ENCODE results near the gene FGD1.

DNA sequence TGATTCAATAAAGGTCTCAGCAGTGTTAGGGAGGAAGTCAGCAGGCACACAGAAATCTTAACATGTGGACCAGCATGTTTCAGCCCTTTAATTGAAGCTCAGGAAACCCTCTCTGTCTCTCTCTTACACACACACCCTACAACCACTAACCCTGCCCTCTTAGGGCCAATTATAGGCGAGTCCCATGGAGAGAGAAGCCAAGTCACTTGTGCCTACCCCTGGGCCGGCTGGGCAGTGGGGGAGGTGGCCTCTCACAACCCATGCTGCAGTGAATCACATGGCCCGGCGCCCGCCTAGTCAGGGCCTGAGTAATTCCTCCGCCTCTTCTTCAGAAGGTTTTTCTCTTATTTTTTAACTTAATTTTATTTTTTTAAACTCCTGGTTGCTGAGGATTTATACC is 3.7 kb downstream of the FGD1 start:
- TF ChIP-seq, protein P1, sequence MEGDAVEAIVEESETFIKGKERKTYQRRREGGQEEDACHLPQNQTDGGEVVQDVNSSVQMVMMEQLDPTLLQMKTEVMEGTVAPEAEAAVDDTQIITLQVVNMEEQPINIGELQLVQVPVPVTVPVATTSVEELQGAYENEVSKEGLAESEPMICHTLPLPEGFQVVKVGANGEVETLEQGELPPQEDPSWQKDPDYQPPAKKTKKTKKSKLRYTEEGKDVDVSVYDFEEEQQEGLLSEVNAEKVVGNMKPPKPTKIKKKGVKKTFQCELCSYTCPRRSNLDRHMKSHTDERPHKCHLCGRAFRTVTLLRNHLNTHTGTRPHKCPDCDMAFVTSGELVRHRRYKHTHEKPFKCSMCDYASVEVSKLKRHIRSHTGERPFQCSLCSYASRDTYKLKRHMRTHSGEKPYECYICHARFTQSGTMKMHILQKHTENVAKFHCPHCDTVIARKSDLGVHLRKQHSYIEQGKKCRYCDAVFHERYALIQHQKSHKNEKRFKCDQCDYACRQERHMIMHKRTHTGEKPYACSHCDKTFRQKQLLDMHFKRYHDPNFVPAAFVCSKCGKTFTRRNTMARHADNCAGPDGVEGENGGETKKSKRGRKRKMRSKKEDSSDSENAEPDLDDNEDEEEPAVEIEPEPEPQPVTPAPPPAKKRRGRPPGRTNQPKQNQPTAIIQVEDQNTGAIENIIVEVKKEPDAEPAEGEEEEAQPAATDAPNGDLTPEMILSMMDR (conservative IDR thresholded peaks at IDR 0.05; ENCODE audit: low read depth, low read length): no peak
- TF ChIP-seq SMC3 (IDR thresholded peaks at IDR 0.05; ENCODE audit: low read depth, low read length) (no peak), CHD1 (IDR thresholded peaks at IDR 0.05; ENCODE audit: low read depth, low read length) (no peak), RCOR1 (IDR thresholded peaks at IDR 0.05; ENCODE audit: insufficient replicate concordance, low read length) (no peak), POLR2A (IDR thresholded peaks at IDR 0.05; ENCODE audit: low read depth, low read length) (no peak), MAZ (IDR thresholded peaks at IDR 0.05; ENCODE audit: borderline replicate concordance, low read depth, low read length) (no peak), RAD21 (IDR thresholded peaks at IDR 0.05; ENCODE audit: low read length) (no peak), RFX5 (IDR thresholded peaks at IDR 0.05; ENCODE audit: low read depth, low read length) (no peak), FOS (IDR thresholded peaks at IDR 0.05; ENCODE audit: low read depth, low read length) (0 out of 2 replicates have a peak, but pooled peaks have one; percentile 10), MAFK (IDR thresholded peaks at IDR 0.05; ENCODE audit: low read depth, low read length) (no peak), CEBPB (IDR thresholded peaks at IDR 0.05; ENCODE audit: low read depth, low read length) (no peak), MXI1 (IDR thresholded peaks at IDR 0.05; ENCODE audit: borderline replicate concordance, low read depth, low read length) (peak; percentile 85; the same call in 1 of the 2 replicates), BHLHE40 (IDR thresholded peaks at IDR 0.05; ENCODE audit: low read depth, low read length) (no peak)
- TF ChIP-seq, protein P2, sequence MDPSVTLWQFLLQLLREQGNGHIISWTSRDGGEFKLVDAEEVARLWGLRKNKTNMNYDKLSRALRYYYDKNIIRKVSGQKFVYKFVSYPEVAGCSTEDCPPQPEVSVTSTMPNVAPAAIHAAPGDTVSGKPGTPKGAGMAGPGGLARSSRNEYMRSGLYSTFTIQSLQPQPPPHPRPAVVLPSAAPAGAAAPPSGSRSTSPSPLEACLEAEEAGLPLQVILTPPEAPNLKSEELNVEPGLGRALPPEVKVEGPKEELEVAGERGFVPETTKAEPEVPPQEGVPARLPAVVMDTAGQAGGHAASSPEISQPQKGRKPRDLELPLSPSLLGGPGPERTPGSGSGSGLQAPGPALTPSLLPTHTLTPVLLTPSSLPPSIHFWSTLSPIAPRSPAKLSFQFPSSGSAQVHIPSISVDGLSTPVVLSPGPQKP (IDR thresholded peaks at IDR 0.05; ENCODE audit: borderline replicate concordance, low read depth, low read length): no peak
